Gastrocnemius medialis (tissue), 4 donors: ENCODE data around the gene GRM8. TPM values are rescaled to one million over a fixed set of nuclear protein-coding genes. Genes with fewer than 3 reads are reported as not detected.

Experiments
- ATAC-seq, 2 donors: fragments of 150-250 bp; one replicate each; pipeline ENCODE4 v1.9.1; 2016
- DNase-seq, 2 donors: peaks; one replicate each; pipeline ENCODE4 v3.0.0-alpha.2; 2019
- H3K27ac ChIP-seq, 4 donors: fragments of 200-600 bp; sonication (generic); 1 replicate in 1 of 4; 2 replicates in 3 of 4; pipeline ENCODE4 v1.5.1; 2016 to 2018; ENCODE audit warnings: mild to moderate bottlenecking in 2 of 4, moderate library complexity in 1 of 4
- H3K27me3 ChIP-seq, 3 donors: fragments of 200-600 bp; sonication (generic) in 2 of 3; 1 replicate in 1 of 3; 2 replicates in 2 of 3; pipeline versions ENCODE4 v1.5.1 to v1.6.0; 2016 to 2019; ENCODE audit warnings: mild to moderate bottlenecking in 1 of 3, moderate library complexity in 1 of 3
- H3K36me3 ChIP-seq, 2 donors: fragments of 200-600 bp; sonication (generic) in 1 of 2; one replicate each; pipeline ENCODE4 v1.5.1; 2017 to 2018
- H3K4me1 ChIP-seq, 2 donors: fragments of 200-600 bp; sonication (generic) in 1 of 2; one replicate each; pipeline ENCODE4 v1.5.1; 2016 to 2017; ENCODE audit warnings: mild to moderate bottlenecking in 2 of 2
- H3K4me3 ChIP-seq, 4 donors: fragments of 200-600 bp; sonication (generic) in 3 of 4; 1 replicate in 1 of 4; 2 replicates in 3 of 4; pipeline ENCODE4 v1.5.1; 2016 to 2019; ENCODE audit warnings: mild to moderate bottlenecking in 2 of 4
- H3K9me3 ChIP-seq, 3 donors: fragments of 200-600 bp; sonication (generic) in 2 of 3; 1 replicate in 1 of 3; 2 replicates in 2 of 3; pipeline ENCODE4 v1.5.1; 2016 to 2019
- CTCF ChIP-seq, 5 experiments: fragments of 450-650 bp in 3 of 5; fragments of 200-600 bp in 2 of 5; sonication (generic) in 2 of 5; IDR thresholded peaks in 4 of 5; conservative IDR thresholded peaks in 1 of 5; 1 replicate in 4 of 5; 2 replicates in 1 of 5; pipeline ENCODE4 v1.5.1; 2016 to 2019; ENCODE audit warnings: antibody characterized with exemption in 5 of 5, mild to moderate bottlenecking in 3 of 5, moderate library complexity in 3 of 5
- POLR2A ChIP-seq, 2 donors: fragments of 450-650 bp; IDR thresholded peaks; one replicate each; pipeline ENCODE4 v1.6.1; 2017; ENCODE audit warnings: antibody characterized with exemption in 2 of 2, mild to moderate bottlenecking in 2 of 2, moderate library complexity in 2 of 2
- in situ Hi-C, 4 donors: fragments of 200-750 bp; cut with MboI; loops; one replicate each; pipeline versions ENCODE4 v1.15.0 to v1.8.0; 2017; ENCODE audit warnings: low sequenced_read_pairs in 4 of 4
- intact Hi-C: fragments of 100-400 bp; cut with DNase I; formaldehyde crosslinking; loops from one replicate; pipeline ENCODE4 v1.15.1; 2023; ENCODE audit warnings: low total_unique reads
- microRNA counts, 2 donors: library from miRNA; unstranded; fragments of <30 nt; microRNA quantifications; one replicate each; lab custom pipeline; 2016
- microRNA-seq, 2 donors: library from miRNA; unstranded; fragments of <30 nt; microRNA quantifications; one replicate each; pipeline ENCODE4, GENCODE V29; 2016; ENCODE audit warnings: borderline replicate concordance in 2 of 2
- total RNA-seq, 4 donors: library from RNA; depleted of rRNA; stranded (reverse); fragments of >200 nt; gene quantifications; one replicate each; pipeline versions ENCODE4 v1.1.0 to v1.2.3, GENCODE V29; 2016

GRM8 gene
- total RNA-seq, 4 donors from 2014 or later: not detected

DNA sequence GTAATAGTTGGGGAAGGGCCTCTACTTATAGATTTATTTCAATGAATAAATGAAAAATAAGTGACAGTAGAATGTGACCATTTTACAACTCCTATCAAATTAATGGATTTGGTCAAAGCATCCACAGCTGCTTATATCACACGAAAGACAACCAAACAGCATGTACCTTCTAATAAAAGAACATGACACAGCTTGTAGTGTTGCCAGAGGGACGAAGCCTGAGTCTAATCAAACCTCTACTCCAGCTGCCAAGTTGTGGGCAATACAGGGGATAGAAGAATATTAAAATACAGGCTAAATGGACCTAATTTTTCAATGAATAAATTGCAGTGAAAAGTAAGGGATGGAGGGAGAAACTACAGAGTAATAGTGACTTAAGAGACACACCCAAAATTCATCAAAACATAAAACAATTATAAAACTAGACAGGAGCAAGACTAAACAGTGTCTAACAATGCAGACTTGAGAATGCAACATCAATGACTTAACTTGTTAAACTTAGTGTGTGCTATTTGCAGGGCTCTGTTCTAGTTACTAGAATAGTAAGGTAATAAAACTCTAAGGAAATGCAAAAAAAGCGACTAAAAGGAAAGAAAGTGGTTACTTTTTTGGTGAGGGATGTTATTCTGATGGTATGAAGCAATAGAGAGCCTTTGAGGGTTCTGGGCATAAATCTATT, 853.8 kb downstream of the GRM8 start:
- H3K4me3 ChIP-seq: no peak overlapping the region
- H3K27me3 ChIP-seq: no peaks in the 10 kb centered on the region
- H3K9me3 ChIP-seq: no peaks in the 10 kb centered on the region
- TF ChIP-seq CTCF (IDR thresholded peaks at IDR 0.05 in 4 of 5, conservative IDR thresholded peaks at IDR 0.05 in 1 of 5) (no peak), POLR2A (IDR thresholded peaks at IDR 0.05) (no peak)
- no peak for ATAC-seq
- no peaks in the 10 kb centered on the region for H3K4me1 ChIP-seq
- in situ Hi-C loops (no loop called here), intact Hi-C loops (no loop called here)
- no peaks in the 10 kb centered on the region for H3K36me3 ChIP-seq
- no peak for DNase-seq
- no peak overlapping the region for H3K27ac ChIP-seq

- H3K4me3 ChIP-seq: no peak overlapping the region
- no peak overlapping the region for H3K27ac ChIP-seq
- in situ Hi-C loops (no loop called here), intact Hi-C loops (no loop called here)
- DNase-seq: no peak
- no peak for TF ChIP-seq POLR2A (IDR thresholded peaks at IDR 0.05)
- no peak for TF ChIP-seq CTCF (IDR thresholded peaks at IDR 0.05 in 4 of 5, conservative IDR thresholded peaks at IDR 0.05 in 1 of 5)
- no peaks in the 10 kb centered on the region for H3K9me3 ChIP-seq
- H3K36me3 ChIP-seq: no peaks in the 10 kb centered on the region
- H3K4me1 ChIP-seq: no peaks in the 10 kb centered on the region
- no peak for ATAC-seq
- no peaks in the 10 kb centered on the region for H3K27me3 ChIP-seq
These were observed 854.5 kb downstream of the GRM8 start for GRCh38 chr7:126398285-126398684.

- intact Hi-C loops (no loop called here), in situ Hi-C loops (no loop called here)
- Histone ChIP-seq H3K27me3 (no peaks in the 10 kb centered on the region), H3K4me1 (no peaks in the 10 kb centered on the region), H3K9me3 (no peaks in the 10 kb centered on the region), H3K27ac (no peak overlapping the region), H3K4me3 (no peak overlapping the region), H3K36me3 (no peaks in the 10 kb centered on the region)
- ATAC-seq (no peak), DNase-seq (no peak)
- TF ChIP-seq CTCF (IDR thresholded peaks at IDR 0.05 in 4 of 5, conservative IDR thresholded peaks at IDR 0.05 in 1 of 5): no peak
- no peak for TF ChIP-seq POLR2A (IDR thresholded peaks at IDR 0.05)
These were observed 858.3 kb downstream of the GRM8 start for GRCh38 chr7:126394406-126394805.

MicroRNAs within 50 kb of the gene (microRNA counts, 767-probe panel; counts per million panel counts)
- microRNA hsa-miR-592 (lab: Ali Mortazavi, UCI): 356 to 448 counts per million in 2 donors

Small RNA genes within 50 kb of the gene (microRNA-seq; reads per million reads assigned to microRNA genes)
- 0 to 1.2 reads per million in 2 donors for gene MIR592

Other genes with a start within 250 kb of the GRM8 start
- 10 to 100 TPM; 22.1 to 41.3 (median 30.1) TPM for gene ZNF800, start 139.8 kb upstream of the GRM8 start, total RNA-seq